Caco-2 (cell line): ENCODE measurements around the gene TMC7. TPM values are rescaled to one million over a fixed set of nuclear protein-coding genes. Genes with fewer than 3 reads are reported as not detected.

Source experiments
- BruUV-seq: library from RNA; stranded (reverse); fragments of 400-500 nt; replicated peaks from 2 replicates; lab custom pipeline; 2021; lab: Mats Ljungman, UMichigan
- CTCF ChIA-PET: fragments of 300-600 bp; sonication (Branson Sonifier 250); formaldehyde crosslinking; loops from one replicate; lab custom pipeline; 2022; ENCODE audit warnings: antibody characterized with exemption; lab: Charles Lee
- POLR2A ChIA-PET: fragments of 300-600 bp; sonication (Branson Sonifier 250); formaldehyde crosslinking; loops from one replicate; lab custom pipeline; 2022; ENCODE audit warnings: antibody characterized with exemption; lab: Charles Lee
- DNase-seq, 2 experiments: peaks; one replicate each; pipeline versions ENCODE4 v3.0.0 to v3.0.0-alpha.2; 2020 to 2022
- H3K27me3 ChIP-seq: replicated peaks from 2 replicates; pipeline ENCODE4 v1.6.0; 2011; ENCODE audit warnings: low read length; ENCODE audit not compliant: control insufficient read depth, insufficient read depth
- H3K36me3 ChIP-seq: 2 replicates; pipeline ENCODE4 v1.5.1; 2011; ENCODE audit warnings: low read length; ENCODE audit not compliant: control insufficient read depth, insufficient read depth
- H3K4me1 ChIP-seq: fragments of 250-450 bp; sonication (Bioruptor Pico); 2 replicates; pipeline ENCODE4 v1.5.1; 2020; ENCODE audit warnings: mild to moderate bottlenecking
- H3K4me3 ChIP-seq: 2 replicates; pipeline ENCODE4 v1.5.1; 2011; ENCODE audit warnings: low read depth, mild to moderate bottlenecking, control low read depth, low read length
- H3K9me3 ChIP-seq: fragments of 250-450 bp; sonication (Bioruptor Pico); 2 replicates; pipeline ENCODE4 v1.5.1; 2020; ENCODE audit warnings: mild to moderate bottlenecking, moderate library complexity
- H3K27ac Mint-ChIP-seq: one replicate; pipeline ENCODE4 v1.8.0; 2022; ENCODE audit warnings: mixed read lengths; ENCODE audit not compliant: unreplicated experiment
- H3K27me3 Mint-ChIP-seq: one replicate; pipeline ENCODE4 v1.8.0; 2022; ENCODE audit warnings: mixed read lengths; ENCODE audit not compliant: insufficient read depth, unreplicated experiment
- H3K36me3 Mint-ChIP-seq: one replicate; pipeline ENCODE4 v1.8.0; 2022; ENCODE audit warnings: mild to moderate bottlenecking, mixed read lengths; ENCODE audit not compliant: insufficient read depth, unreplicated experiment
- H3K4me1 Mint-ChIP-seq: one replicate; pipeline ENCODE4 v1.8.0; 2022; ENCODE audit warnings: low read depth, mixed read lengths; ENCODE audit not compliant: unreplicated experiment
- H3K4me3 Mint-ChIP-seq: one replicate; pipeline ENCODE4 v1.8.0; 2022; ENCODE audit warnings: mild to moderate bottlenecking, moderate library complexity, mixed read lengths; ENCODE audit not compliant: unreplicated experiment
- H3K9me3 Mint-ChIP-seq: one replicate; pipeline ENCODE4 v1.8.0; 2022; ENCODE audit warnings: mixed read lengths; ENCODE audit not compliant: unreplicated experiment
- intact Hi-C: fragments of 100-400 bp; cut with micrococcal nuclease; formaldehyde crosslinking; loops from one replicate; pipeline ENCODE4 v1.10.0; 2022; ENCODE audit not compliant: unreplicated experiment
- total RNA-seq: library from RNA; stranded (reverse); gene quantifications from 2 replicates; pipeline ENCODE4 v1.2.3, GENCODE V29; 2022
- TF ChIP-seq, protein P1 (sequence below), 2 experiments: fragments of 200-600 bp in 1 of 2; IDR thresholded peaks; 1 replicate in 1 of 2; 2 replicates in 1 of 2; pipeline versions ENCODE4 v1.5.1 to v1.8.0; 2011 to 2022; ENCODE audit warnings: antibody characterized with exemption in 1 of 2, control low read depth in 1 of 2, inconsistent platforms in 1 of 2, low read depth in 1 of 2, low read length in 1 of 2, mild to moderate bottlenecking in 1 of 2, moderate library complexity in 1 of 2; ENCODE audit not compliant: insufficient read depth in 1 of 2, severe bottlenecking in 1 of 2, unreplicated experiment in 1 of 2

The TMC7 gene
- total RNA-seq, 1 experiment from 2014 or later: 4.0 TPM

DNA sequence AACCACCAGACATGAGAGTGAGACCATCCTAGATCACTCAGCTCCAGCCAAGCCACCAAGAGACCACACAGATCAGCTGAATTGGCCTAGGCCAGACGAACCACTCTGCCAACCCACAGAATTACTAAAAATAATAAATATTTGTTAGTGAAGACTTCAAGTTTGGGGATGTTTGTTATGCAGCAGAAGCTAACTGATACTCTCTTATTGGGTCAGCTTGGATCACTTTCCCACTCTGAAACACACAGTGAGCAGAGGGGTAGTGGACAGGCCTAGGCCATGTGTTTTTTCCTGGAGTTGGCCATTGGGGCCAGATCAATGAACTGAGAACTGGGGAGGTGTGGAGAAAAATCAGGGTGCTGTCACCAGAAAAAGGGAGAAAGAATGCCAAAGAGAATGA lies 114.4 kb downstream of the TMC7 start:
- Mint-ChIP-seq H3K36me3 (no peaks in the 10 kb centered on the region), H3K4me3 (no peak overlapping the region), H3K27me3 (no peaks in the 10 kb centered on the region), H3K4me1 (peaks cover 8% of the 10 kb centered on the region), H3K27ac (no peak overlapping the region), H3K9me3 (no peaks in the 10 kb centered on the region)
- no peak for DNase-seq
- no TSS peak for BruUV-seq
- Histone ChIP-seq H3K27me3 (no peaks in the 10 kb centered on the region), H3K4me3 (no peak overlapping the region), H3K4me1 (peaks cover 18% of the 10 kb centered on the region), H3K36me3 (no peaks in the 10 kb centered on the region), H3K9me3 (no peaks in the 10 kb centered on the region)
- TF ChIP-seq, protein P1, sequence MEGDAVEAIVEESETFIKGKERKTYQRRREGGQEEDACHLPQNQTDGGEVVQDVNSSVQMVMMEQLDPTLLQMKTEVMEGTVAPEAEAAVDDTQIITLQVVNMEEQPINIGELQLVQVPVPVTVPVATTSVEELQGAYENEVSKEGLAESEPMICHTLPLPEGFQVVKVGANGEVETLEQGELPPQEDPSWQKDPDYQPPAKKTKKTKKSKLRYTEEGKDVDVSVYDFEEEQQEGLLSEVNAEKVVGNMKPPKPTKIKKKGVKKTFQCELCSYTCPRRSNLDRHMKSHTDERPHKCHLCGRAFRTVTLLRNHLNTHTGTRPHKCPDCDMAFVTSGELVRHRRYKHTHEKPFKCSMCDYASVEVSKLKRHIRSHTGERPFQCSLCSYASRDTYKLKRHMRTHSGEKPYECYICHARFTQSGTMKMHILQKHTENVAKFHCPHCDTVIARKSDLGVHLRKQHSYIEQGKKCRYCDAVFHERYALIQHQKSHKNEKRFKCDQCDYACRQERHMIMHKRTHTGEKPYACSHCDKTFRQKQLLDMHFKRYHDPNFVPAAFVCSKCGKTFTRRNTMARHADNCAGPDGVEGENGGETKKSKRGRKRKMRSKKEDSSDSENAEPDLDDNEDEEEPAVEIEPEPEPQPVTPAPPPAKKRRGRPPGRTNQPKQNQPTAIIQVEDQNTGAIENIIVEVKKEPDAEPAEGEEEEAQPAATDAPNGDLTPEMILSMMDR (IDR thresholded peaks at IDR 0.05; ENCODE audit: insufficient read depth in 1 of 2, low read depth in 1 of 2, low read length in 1 of 2, severe bottlenecking in 1 of 2, unreplicated experiment in 1 of 2): no peak
- intact Hi-C loops: no loop called here
- ChIA-PET CTCF (no interaction called here), POLR2A (no interaction called here)

DNA sequence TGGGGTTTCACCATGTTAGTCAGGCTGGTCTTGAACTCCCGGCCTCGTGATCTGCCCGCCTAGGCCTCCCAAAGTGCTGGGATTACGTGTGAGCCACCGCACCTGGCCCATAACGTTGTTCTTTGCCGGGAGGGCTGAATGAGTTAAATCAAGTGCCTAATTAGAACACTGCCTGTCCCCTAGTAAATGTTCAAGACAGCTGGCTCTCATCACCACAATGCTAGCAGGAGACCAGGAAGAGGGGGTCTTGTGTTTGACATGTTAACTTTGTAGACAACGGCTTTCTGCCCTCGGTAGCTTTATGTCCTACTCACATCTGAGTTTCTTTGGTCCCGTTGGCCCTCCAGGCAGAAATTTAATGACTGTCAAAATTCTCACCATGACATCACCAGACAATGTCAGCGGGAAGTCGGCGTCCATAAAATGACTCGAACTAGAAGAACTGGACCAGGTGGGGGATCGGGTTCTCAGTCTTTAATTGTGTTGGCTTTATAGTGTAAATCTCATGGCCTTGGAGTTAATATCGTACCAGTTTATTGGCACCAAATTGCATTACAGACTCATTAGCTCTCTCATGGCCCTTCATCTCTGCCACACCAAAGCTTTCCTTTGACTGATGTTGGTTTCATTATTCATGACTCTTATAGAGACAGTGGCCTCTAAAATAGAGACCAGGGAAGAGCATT lies 118.6 kb downstream of the TMC7 start:
- ChIA-PET CTCF (no interaction called here), POLR2A (no interaction called here)
- H3K9me3 Mint-ChIP-seq: no peaks in the 10 kb centered on the region

DNA sequence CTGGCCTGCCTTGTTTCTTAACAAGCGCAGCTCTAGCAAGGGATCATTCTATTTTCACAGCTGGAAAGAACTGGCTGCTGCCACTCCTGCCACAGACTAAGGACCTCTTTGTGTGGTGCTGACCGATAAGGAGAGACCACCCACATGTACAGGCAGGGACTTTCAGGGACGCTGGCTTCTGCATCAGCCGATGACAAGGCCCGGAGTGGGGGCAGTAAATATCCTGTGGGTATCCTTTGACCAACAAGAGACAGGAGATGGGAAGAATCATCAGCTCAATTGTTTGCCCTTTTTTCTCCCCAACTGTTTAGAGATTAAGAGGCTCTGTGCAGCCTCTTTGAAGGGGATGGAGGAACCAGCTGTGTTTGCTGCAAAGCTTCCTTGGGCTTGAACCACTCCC lies 120.9 kb downstream of the TMC7 start:
- DNase-seq: no peak
- no peaks in the 10 kb centered on the region for H3K27me3 ChIP-seq
- no peak overlapping the region for H3K27ac Mint-ChIP-seq
- BruUV-seq: no TSS peak
- no peak overlapping the region for H3K4me3 ChIP-seq
- H3K4me3 Mint-ChIP-seq: no peak overlapping the region
- ChIA-PET CTCF (no interaction called here), POLR2A (no interaction called here)
- no peaks in the 10 kb centered on the region for H3K9me3 ChIP-seq
- no peaks in the 10 kb centered on the region; the same call in 1 of the 2 replicates for H3K36me3 ChIP-seq
- intact Hi-C loops: no loop called here
- H3K4me1 ChIP-seq: peaks cover 17% of the 10 kb centered on the region
- no peaks in the 10 kb centered on the region for H3K27me3 Mint-ChIP-seq
- no peaks in the 10 kb centered on the region for H3K9me3 Mint-ChIP-seq
- peaks cover 15% of the 10 kb centered on the region for H3K4me1 Mint-ChIP-seq
- H3K36me3 Mint-ChIP-seq: no peaks in the 10 kb centered on the region
- TF ChIP-seq, protein P1 (IDR thresholded peaks at IDR 0.05; ENCODE audit: insufficient read depth in 1 of 2, low read depth in 1 of 2, low read length in 1 of 2, severe bottlenecking in 1 of 2, unreplicated experiment in 1 of 2): no peak

More for the DNA sequence above, 118.6 kb downstream of the TMC7 start:
- Histone ChIP-seq H3K9me3 (no peaks in the 10 kb centered on the region), H3K27me3 (no peaks in the 10 kb centered on the region), H3K4me3 (no peak overlapping the region), H3K4me1 (peaks cover 3% of the 10 kb centered on the region; the same call in 1 of the 2 replicates), H3K36me3 (no peaks in the 10 kb centered on the region; the same call in 1 of the 2 replicates)
- no peak overlapping the region for H3K27ac Mint-ChIP-seq
- H3K27me3 Mint-ChIP-seq: no peaks in the 10 kb centered on the region
- H3K4me3 Mint-ChIP-seq: no peak overlapping the region
- intact Hi-C loops: no loop called here
- TF ChIP-seq, protein P1 (IDR thresholded peaks at IDR 0.05; ENCODE audit: insufficient read depth in 1 of 2, low read depth in 1 of 2, low read length in 1 of 2, severe bottlenecking in 1 of 2, unreplicated experiment in 1 of 2): no peak
- peaks cover 3% of the 10 kb centered on the region for H3K4me1 Mint-ChIP-seq
- DNase-seq: no peak
- H3K36me3 Mint-ChIP-seq: no peaks in the 10 kb centered on the region
- no TSS peak for BruUV-seq
